Left forelimb (tissue), 1 donor: ENCODE data around the gene TBC1D2B.
A peak's percentile ranks its signal among the peaks of the same experiment; 100 is the strongest.
"Not testable (repeated sequence)": the region's sequence is repeated elsewhere in the genome, so short reads cannot be mapped to it uniquely, and the experiment has no call there.

Experiments
- DNase-seq: peaks from one replicate; pipeline ENCODE4 v3.0.0-alpha.2; 2018; ENCODE audit warnings: low spot score

The TBC1D2B gene

GRCh38 chr15:78002996-78003395 lies 74.5 kb downstream of the TBC1D2B start:
- DNase-seq, result peak; percentile 31

DNA sequence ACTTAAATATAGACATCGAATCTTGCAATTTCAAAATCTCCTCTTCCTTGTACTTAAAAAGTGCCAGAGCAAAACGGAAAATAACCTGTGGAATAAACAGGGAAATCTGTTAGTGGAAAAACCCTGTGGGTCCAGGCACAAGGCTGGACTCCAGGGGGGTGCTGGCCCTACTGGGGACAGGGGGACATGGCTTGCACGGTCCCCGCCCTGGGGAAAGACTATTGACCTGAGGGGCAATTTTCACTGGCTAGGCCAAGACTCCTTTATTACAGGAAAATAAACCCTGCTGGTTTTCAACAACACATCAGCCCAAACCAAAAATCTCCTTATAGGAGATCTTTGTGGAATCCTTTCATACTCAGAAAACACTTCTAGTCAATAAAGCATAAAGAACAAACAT lies 75.9 kb downstream of the TBC1D2B start:
- no peak for DNase-seq

DNA sequence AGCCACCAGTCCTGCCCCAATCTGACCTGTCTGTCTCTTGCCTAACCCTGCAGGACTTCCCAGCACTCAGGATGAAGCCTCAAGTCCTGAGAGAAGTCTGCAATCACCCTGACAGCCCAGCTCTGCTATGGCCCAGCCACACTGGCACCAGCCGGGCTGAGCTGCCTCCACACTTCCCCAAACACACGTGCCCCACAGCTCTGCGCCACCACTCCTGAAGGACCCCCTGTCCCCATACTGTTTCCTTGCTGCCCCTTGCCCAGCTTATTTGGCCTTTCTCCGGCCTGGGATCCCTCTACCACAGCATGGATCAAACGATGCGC lies 76.6 kb downstream of the TBC1D2B start:
- DNase-seq, result no peak

DNA sequence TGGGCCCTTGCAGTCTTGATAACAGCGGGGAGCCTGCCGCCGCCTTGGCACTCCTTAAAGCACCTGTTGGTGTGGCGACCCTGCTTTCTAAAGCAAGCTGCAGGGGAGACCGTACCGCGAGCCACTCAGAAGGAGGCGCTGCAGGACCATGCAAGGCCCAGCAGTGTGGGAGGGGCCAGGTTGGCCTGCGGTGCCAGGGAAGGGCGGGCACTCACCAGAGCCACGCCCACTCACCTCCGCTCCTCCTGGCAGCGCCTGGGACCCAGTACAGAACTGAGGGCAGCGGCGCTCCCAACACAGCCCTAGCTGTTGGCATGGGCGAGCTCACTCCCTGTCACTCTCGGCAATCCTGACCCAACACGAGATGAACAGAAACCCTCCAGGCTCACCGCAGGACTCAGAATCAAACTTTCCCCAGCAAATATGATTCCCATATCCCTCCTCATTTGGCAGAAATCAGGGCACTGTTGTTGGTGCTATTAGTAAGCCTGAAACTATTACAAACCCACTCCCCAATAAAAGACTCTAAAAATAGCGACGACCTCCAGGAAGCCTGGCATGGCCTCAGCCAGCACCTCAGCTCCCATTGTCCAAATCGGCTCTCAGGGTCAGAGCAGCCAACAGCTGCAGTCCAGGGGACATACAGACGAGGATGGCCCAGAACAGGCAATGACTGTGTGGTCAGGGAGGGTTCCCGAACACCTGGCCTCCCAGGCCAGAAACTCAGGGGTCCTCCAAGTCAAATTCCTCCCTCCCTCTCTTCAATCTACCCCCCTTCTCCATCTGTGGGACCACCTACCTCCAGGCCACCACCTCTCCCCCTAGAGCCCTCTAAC lies 77.2 kb downstream of the TBC1D2B start:
- no peak for DNase-seq

- DNase-seq, result no peak
These were observed 78.0 kb downstream of the TBC1D2B start for GRCh38 chr15:77999486-77999885.

- DNase-seq, result no peak
These were observed 78.9 kb downstream of the TBC1D2B start for GRCh38 chr15:77998592-77998991.

DNA sequence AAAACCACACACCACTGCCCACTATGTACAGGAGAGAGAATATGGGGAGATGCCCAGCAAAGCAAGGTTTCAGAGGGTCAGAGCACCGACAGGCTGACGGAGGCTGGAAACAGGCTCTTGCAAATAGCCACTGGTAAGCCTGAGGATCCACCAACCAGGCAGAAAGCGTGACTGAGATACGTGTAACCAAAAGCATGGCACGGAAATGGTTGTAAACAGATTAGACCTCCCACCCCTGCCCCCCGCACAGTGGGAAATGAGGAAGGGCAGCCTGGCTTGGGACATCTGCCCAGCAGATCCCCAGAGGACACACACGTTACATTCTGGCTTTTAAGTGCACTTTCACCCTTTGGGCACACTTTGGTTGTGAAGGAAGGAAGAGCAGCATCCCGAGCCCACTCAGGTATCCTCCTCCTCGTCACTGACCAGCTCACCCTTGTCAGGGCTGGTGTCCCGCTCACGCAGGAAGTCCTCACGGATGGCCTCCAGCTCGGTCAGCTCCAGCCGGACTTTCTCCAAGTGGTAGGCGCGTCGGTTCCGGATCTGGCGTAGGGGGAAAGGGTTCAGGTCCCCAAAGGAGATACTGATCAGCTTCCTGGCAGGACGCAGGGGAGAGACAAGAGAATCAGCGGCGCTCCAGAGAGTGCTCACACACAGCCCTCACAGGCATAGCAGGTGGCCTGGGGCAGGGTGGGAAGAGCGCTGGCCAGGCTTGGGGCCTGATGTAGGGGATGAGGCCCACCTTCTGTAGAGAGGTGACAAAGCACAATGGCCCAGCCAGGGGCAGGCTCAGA lies 79.6 kb downstream of the TBC1D2B start:
- not testable (repeated sequence) for DNase-seq

DNA sequence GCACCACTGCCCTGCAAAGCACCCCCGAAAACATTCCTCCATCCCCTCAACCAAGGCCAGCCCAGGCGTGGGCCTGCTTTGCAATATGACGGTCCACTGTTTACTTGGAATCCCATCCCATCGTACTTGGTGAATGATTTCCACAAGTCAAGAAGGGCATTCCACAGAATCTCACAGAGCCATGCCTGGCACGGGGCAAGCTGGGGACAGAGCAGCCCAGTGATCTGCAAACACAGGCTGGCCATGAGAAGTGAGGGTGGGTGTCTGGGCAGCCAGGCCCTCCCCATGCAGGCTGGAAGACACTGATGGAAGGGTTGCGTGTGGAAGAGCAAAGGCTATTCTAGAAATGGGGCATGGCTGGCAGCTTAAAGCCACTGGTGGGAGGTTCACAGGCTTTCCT lies 80.3 kb downstream of the TBC1D2B start:
- not testable (repeated sequence) for DNase-seq

GRCh38 chr15:77996713-77997171 lies 80.8 kb downstream of the TBC1D2B start:
- DNase-seq, result not testable (repeated sequence)

DNA sequence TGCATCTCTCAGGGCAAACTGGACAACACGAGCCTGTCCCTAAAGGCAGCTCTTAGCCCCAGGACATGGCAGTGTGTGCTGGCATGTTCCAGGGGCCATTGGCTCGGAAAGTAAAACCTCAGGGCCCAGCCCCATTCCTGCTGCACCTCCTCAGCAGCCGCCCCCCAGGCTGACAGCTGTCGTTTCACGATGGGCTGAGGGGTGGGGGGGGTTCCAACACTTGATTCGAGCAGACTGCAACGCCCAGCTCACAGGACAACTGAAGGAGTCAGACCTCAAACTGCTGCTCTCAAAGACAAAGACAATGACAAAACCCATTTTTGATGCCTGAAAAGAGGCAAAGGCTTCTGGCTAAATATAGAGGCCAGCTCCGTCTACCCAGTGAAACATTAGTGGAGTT lies 81.3 kb downstream of the TBC1D2B start:
- not testable (repeated sequence) for DNase-seq

GRCh38 chr15:77995537-77995918 lies 82.0 kb downstream of the TBC1D2B start:
- DNase-seq, result not testable (repeated sequence)

DNA sequence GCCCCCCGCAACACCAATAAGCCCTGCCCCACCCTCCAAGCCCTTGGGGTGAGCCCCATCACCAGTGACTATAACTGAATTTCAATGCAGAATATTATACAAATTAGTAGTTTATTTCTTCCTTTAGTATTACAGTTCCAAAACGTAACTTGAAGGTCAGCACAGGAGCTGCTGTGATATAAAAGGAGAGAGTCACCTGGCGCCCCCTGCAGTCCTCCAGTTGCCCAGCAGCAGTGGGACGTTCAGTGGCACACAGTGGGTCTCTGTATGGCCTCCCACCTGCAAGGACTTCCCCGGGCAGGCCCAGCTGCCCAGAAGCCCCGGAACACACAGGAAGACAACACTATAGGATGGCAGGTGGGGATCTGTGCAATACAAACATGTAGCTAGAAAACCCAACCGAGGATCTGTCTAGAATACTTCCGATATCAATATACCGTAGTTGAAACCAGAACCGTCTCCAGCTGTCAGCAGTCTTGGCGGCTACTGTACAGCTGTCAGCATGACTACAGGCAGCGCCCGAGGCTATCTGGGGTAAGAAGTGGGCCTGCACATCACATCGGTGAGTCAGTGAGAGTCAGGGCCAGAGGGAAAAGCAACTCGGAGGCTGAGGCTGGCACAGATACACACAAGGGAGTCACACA lies 82.5 kb downstream of the TBC1D2B start:
- not testable (repeated sequence) for DNase-seq

- peak; percentile 73 for DNase-seq
These were observed 83.4 kb downstream of the TBC1D2B start for GRCh38 chr15:77993970-77994693.

DNA sequence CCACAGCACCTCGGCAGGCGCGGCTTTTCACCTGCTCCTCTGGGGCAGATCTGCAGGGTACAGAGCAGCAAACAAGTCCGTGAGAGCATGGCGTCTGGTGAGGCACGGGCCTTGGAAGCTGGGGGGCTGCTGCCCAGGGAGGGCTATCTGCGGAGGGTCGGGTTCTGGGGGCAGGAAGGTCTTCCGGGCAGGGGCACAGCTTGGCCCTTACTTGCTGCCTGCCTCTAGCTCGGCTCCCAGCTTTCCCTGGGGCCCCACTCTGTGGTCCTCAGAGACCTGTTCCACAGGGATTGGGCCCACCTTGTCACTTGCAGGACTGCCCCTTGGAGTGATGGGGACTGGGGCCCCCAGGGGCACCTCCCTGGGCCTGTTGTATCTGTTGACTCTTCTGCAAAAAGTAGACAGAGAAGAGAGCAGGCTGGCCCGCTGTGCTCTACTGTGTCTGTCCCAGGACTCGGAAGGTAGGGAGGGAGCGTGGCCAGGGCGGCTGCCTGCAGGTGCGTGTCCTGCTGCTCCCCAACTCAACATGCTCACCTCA lies 84.1 kb downstream of the TBC1D2B start:
- DNase-seq, result no peak

DNA sequence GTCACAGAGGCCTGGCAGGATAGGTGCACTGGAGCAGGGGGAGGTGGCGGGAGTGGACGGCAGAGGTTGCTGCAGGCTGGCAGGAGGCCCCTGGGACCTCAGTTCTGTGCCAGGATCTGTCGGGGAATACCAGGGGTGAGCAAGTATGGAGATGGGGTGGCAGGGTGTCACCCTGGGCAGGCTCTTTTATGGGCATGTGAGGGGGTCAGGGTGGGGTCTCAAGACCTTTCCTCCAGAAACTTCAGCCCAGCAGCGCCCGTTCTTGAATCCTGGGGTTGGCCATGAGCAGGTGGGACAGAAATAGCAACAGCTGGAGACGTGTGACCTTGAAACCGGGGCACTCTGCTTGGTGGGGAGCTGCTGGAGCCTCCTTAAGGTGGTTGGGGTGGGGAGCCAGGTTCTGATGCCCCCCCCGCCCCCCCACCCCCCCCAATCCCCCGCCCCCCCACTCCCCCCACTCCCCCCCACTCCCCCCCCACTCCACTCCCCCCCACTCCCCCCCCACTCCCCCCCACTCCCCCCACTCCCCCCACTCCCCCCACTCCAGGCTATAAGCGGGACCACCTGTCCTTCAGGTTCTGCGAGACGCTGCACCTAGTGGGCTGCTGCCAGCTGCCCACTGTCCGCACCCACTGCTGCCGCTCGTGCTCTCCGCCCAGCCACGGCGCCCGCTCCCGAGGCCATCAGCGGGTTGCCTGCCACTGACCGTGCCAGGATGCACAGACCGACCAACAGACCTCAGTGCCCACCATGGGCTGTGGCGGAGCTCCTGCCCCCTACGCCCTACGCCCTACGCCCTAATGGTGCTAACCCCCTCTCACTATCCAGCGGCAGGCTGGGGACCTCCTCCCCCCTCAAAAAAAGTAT lies 84.9 kb downstream of the TBC1D2B start:
- DNase-seq, result peak; percentile 40

GRCh38 chr15:77991658-77992201 lies 85.8 kb downstream of the TBC1D2B start:
- peak; percentile 81 for DNase-seq

- DNase-seq, result peak; percentile 58
These were observed 86.5 kb downstream of the TBC1D2B start for GRCh38 chr15:77991029-77991406.

DNA sequence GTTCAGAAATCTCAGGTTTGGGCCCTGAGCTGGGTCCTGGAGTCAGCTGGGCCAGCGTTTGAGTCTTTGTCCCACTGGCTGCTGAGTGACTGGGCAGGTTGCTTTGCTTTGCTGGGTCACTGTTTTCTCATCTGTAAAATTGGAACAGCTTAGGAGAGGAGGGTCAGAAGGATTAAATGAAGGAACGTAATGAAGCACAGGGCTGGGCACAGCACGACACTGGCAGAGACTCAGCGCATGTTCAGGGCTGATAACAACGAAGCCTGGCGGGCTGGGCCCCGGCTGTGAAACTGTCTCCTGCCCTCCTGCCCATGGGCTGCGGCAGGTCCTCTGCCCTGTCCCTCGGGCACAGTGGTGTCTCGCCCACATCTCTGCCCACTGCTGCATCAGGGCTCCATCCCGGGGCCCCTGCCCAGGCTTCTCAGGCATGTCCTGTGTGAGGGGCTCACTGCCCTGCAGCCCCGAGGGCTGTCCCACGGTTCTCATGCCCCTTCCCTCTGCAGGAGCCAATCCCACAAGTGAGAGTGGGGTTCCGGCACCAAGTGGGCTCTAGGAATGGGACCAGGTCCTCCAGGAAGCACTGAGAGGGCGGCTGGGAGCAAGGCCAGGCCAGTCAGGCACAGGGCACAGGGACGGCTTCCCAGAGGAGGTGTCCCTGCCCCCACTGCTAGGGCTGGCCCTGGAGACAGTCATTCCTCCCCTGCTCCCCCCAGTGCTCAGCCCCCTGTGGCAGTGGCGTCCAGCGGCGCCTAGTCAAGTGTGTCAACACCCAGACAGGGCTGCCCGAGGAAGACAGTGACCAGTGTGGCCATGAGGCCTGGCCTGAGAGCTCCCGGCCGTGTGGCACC lies 88.0 kb downstream of the TBC1D2B start:
- peak; percentile 65 for DNase-seq
